GM12872 (cell line): ENCODE measurements around the gene LEFTY1.

Experiments used
- TF ChIP-seq, protein P1 (sequence below): IDR thresholded peaks from 3 replicates; pipeline ENCODE4 v1.5.1; 2011; ENCODE audit warnings: low read depth, mild to moderate bottlenecking, low read length, moderate library complexity; ENCODE audit not compliant: insufficient read depth

Gene LEFTY1

DNA sequence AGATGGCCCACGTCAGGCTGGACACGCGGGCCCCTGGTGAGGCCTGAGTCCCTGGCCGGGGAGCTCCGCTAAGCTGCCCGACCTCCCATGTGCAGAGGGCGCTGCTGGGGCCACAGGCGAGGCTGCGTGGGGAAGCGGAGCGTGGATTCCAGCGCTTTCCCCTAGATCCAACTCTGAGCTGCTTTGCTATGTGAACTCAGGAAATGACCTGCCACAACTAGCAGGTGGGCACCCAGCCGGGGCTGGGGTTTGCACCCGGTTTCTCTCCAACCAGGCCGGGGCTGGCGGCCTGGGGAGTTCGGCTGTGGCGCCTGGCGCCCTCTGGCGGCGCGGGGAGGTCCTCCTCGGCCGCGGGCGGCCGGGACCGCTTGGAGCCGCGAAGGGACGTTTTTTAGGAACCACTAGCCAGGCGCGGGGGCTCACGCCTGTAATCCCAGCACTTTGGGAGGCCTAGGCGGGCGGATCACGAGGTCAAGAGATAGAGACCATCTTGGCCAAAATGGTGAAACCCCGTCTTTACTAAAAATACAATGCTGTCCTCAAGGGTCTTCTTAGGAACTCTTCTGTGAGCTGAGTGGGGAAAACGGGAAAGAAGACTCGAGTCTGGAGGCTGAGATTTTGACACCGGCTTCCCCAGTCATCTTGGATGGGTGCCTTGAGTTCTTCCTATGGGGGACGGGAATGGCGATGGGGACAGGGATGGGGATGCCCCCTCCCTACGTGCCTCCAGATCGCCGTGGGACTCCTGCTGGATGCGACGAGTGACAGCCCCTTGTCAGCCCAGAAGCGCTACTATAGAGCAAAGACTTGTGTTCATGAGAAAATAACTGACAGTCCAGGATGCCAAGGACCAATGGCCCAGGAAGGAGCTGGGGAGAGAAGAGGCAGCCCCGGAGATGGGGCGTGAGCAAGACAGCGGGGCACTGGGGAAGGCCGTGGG is 22.5 kb upstream of the LEFTY1 start:
- TF ChIP-seq, protein P1, sequence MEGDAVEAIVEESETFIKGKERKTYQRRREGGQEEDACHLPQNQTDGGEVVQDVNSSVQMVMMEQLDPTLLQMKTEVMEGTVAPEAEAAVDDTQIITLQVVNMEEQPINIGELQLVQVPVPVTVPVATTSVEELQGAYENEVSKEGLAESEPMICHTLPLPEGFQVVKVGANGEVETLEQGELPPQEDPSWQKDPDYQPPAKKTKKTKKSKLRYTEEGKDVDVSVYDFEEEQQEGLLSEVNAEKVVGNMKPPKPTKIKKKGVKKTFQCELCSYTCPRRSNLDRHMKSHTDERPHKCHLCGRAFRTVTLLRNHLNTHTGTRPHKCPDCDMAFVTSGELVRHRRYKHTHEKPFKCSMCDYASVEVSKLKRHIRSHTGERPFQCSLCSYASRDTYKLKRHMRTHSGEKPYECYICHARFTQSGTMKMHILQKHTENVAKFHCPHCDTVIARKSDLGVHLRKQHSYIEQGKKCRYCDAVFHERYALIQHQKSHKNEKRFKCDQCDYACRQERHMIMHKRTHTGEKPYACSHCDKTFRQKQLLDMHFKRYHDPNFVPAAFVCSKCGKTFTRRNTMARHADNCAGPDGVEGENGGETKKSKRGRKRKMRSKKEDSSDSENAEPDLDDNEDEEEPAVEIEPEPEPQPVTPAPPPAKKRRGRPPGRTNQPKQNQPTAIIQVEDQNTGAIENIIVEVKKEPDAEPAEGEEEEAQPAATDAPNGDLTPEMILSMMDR, result peak; percentile 87

DNA sequence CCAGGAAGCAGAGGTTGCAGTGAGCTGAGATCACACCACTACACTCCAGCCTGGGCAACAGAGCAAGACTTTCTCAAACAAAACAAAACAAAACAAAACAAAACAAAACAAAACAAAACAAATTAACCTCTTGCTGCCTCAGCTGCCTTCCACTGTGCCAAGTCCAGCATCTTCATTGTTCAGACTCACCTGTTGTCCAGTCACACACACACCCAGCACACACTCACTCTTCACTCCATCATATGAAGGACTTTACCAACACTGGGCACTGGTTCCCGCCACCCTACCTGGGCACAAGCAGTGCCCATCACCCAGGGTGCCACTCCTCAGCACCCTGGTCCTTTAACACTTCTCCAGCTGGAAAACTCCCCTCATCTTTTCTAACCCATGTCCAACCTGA is 20.5 kb upstream of the LEFTY1 start:
- TF ChIP-seq, protein P1, result no peak

DNA sequence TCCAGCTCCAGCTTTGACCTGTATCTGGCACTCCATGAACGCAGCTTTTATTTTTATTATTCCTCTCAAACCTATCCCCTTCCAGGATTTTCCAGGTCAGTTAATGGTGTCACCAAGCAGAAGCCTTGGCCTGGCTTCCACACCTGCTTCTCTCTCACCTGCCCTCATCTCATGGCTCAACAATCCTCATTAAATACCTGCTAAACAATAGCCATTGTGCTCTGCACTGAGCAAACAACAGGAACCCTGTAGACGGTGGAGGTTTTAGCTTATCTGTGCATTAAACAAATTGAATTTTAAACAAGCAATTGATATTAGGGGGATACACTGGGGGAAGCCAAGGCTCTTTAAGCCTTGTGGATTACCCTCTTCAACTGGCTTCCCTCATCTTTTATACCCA is 19.8 kb upstream of the LEFTY1 start:
- TF ChIP-seq, protein P1, result no peak

DNA sequence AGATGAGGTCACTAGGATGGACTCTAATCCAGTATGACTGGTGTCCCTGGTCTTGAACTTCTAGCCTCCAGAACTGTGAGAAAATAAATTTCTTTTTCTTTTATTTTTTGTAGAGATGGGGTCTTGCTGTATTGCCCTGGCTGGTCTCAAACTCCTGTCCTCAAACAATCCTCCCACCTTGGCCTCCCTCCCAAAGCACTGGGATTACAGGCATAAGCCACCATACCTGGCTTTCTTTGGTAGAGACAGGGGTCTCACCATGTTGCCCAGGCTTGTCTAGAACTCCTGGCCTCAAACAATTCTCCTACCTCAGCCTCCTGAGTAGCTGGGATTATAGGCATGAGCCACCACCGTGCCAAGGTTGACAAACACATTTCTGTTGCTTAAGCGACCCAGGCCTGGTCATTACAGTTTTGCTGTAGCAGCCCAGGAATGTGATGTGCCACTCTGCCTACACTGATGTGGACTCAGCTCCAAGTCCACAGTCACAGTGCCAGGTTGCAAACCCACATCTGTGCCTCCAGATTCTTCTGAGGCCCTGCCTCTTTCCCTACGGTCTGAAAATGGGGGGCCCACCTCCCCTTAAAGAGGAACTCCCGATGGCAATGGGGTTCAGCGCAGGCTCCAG is 19.2 kb upstream of the LEFTY1 start:
- TF ChIP-seq, protein P1, result no peak

DNA sequence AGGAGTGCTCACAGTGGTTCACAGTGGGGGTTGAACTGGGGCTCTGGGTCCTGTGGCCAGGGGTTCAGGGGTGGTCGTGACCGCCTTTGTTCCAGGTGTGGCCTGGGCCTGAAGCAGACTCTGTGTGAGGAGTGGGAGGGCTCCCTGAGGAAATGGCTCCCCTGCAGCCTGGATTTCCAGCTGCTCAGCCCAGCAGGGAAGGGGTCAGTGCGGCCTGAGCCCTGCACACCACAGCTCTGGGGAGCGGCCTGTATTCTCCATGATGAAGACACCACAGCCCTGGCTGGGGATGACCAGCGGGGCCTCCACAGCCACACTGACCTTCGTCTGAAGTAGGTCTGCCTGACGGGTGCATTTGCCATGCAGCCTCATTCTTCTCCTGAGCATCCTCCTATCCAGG is 18.4 kb upstream of the LEFTY1 start:
- TF ChIP-seq, protein P1, result no peak

DNA sequence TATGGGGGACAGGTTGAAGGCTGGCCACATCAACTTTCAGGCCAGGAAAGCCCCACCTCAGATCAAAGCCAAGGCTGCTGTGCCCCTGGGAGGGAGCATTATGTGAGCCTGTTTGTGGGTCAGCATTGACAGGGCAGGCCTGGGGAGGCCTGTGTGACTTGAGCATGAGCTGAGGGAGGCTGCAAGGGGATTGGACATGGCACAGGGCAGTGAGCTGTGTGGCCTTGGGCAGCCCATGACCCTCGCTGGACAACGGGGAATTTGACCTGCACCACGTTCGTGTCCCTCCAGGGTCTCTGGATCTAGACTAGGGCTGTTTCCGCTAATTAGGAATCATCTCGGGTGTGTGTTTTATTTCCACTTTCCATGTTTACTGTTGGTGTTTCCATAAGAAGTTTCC is 17.5 kb upstream of the LEFTY1 start:
- TF ChIP-seq, protein P1, result no peak

DNA sequence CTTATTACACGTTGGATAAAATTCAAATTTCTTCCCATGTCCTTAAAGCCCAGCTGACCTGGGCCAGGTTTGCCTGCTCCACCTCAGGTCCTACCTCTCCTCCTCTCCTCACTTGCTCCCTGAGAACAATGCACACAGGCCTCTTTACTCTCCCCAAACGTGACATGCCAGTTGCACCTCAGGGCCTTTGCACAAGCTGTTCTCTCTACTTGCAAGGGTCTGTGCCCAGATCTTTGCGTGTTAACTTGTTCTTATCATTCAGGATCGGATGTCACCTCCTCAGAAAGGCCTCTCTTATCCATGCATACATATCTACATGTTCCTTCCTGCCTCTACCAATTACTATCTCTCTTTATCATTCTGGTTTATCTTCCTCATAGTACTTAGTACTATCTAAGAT is 14.7 kb upstream of the LEFTY1 start:
- TF ChIP-seq, protein P1, result no peak
